K562 (cell line): ENCODE data around the gene C16orf92. TPM values are rescaled to one million over a fixed set of nuclear protein-coding genes. Genes with fewer than 3 reads are reported as not detected.
A peak's percentile ranks its signal among the peaks of the same experiment; 100 is the strongest.

Source experiments
- ARID4B ChIP-seq: sonication (generic); formaldehyde crosslinking; IDR thresholded peaks from 2 replicates; pipeline ENCODE4 v1.8.0; 2022; ENCODE audit warnings: mild to moderate bottlenecking, missing genetic modification reagents
- BMI1 ChIP-seq: fragments of 150-350 bp; IDR thresholded peaks from 2 replicates; pipeline ENCODE4 v1.6.1; 2014; ENCODE audit warnings: low read length
- GABPB1 ChIP-seq: sonication (generic); formaldehyde crosslinking; IDR thresholded peaks from 2 replicates; pipeline ENCODE4 v1.8.0; 2022; ENCODE audit warnings: mild to moderate bottlenecking, missing genetic modification reagents
- GATA2 ChIP-seq: sonication (generic); formaldehyde crosslinking; IDR thresholded peaks from 2 replicates; pipeline ENCODE4 v1.4.0; 2020; ENCODE audit warnings: mild to moderate bottlenecking, missing genetic modification reagents
- MECOM ChIP-seq: fragments of 250-450 bp; sonication (Bioruptor Pico); IDR thresholded peaks from 2 replicates; pipeline ENCODE4 v1.8.0; 2022; ENCODE audit warnings: inconsistent platforms
- MEF2D ChIP-seq: conservative IDR thresholded peaks from 2 replicates; pipeline ENCODE4 v1.6.1; 2016; ENCODE audit warnings: low read depth, missing genetic modification characterization, missing compliant biosample characterization
- POLR2B ChIP-seq: fragments of 450-650 bp; IDR thresholded peaks from 2 replicates; pipeline ENCODE4 v1.6.1; 2018; ENCODE audit warnings: low read depth; ENCODE audit not compliant: partially characterized antibody
- RBBP5 ChIP-seq: fragments of 200-600 bp; sonication (generic); IDR thresholded peaks from 2 replicates; pipeline ENCODE4 v1.6.1; 2012; ENCODE audit warnings: borderline replicate concordance, mild to moderate bottlenecking, low read length, control low read depth, inconsistent platforms; ENCODE audit not compliant: insufficient read depth, poor library complexity, severe bottlenecking
- RBFOX2 ChIP-seq: fragments of 200-400 bp; formaldehyde crosslinking; IDR thresholded peaks from 2 replicates; pipeline ENCODE4 v1.6.1; 2017; ENCODE audit warnings: low read depth, mild to moderate bottlenecking, low read length, moderate library complexity
- REST ChIP-seq, 2 experiments: fragments of 450-650 bp; formaldehyde crosslinking in 1 of 2; IDR thresholded peaks; 2 replicates each; pipeline versions ENCODE4 v1.4.0 to v1.6.1; 2014 to 2020; ENCODE audit warnings: mild to moderate bottlenecking in 2 of 2, borderline replicate concordance in 1 of 2, low read depth in 1 of 2
- TCF15 ChIP-seq: fragments of 250-450 bp; sonication (Bioruptor Pico); IDR thresholded peaks from 2 replicates; pipeline ENCODE4 v1.8.0; 2022; ENCODE audit warnings: moderate library complexity, mild to moderate bottlenecking, inconsistent platforms
- TCF7 ChIP-seq: sonication (generic); IDR thresholded peaks from 2 replicates; pipeline ENCODE4 v1.6.1; 2016; ENCODE audit warnings: antibody characterized with exemption, borderline replicate concordance
- XRCC5 ChIP-seq: fragments of 200-400 bp; formaldehyde crosslinking; IDR thresholded peaks from 2 replicates; pipeline ENCODE4 v1.6.1; 2017; ENCODE audit warnings: low read depth, mild to moderate bottlenecking, low read length
- ZNF766 ChIP-seq: fragments of 200-800 bp; sonication (Bioruptor generic); conservative IDR thresholded peaks from 2 replicates; pipeline ENCODE4 v1.6.1; 2016; ENCODE audit warnings: missing genetic modification characterization, missing compliant biosample characterization
- polyA plus RNA-seq, 8 experiments: library from polyadenylated mRNA; depleted of rRNA in 4 of 8; stranded (reverse) in 5 of 8; unstranded in 3 of 8; fragments of >200 nt; fragmentation: Nextera tagmentation in 2 of 8; fragmentation: Illumina TruSeq in 1 of 8; extraction: Ambion mirVana in 2 of 8; extraction: Trizol in 1 of 8; gene quantifications; 2 replicates each; pipeline versions ENCODE4 v1.2.1 to v1.2.3, GENCODE V29; 2011 to 2014; ENCODE audit warnings: inconsistent platforms in 1 of 8, missing spikeins in 1 of 8
- total RNA-seq, 7 experiments: library from RNA; depleted of rRNA in 6 of 7; stranded (reverse); fragments of >200 nt in 6 of 7; fragmentation: Illumina TruSeq in 2 of 7; extraction: Trizol in 2 of 7; gene quantifications; 2 replicates each; pipeline versions ENCODE4 v1.2.1 to v1.2.3, GENCODE V29; 2011 to 2021; ENCODE audit warnings: low replicate concordance in 1 of 7

Gene C16orf92
- total and polyA plus RNA-seq, 9 of the 15 experiments (the other 6 are each of a cell fraction or from before 2014, with no cell fraction given): not detected

- TF ChIP-seq ARID4B (CRISPR knock-in tag): 0 out of 2 replicates have a peak, but pooled peaks have one; percentile 29
- no peak for TF ChIP-seq RBFOX2
- TF ChIP-seq MECOM (CRISPR knock-in tag): no peak
- no peak for TF ChIP-seq GATA2 (CRISPR knock-in tag)
- TF ChIP-seq ZNF766: peak; percentile 54; the same call in 1 of the 2 replicates
- TF ChIP-seq RBBP5: no peak
- TF ChIP-seq TCF7: no peak
- no peak for TF ChIP-seq GABPB1 (CRISPR knock-in tag)
- TF ChIP-seq POLR2B: no peak
- no peak for TF ChIP-seq XRCC5
- TF ChIP-seq MEF2D: no peak
- no peak for TF ChIP-seq TCF15
- no peak for TF ChIP-seq BMI1
- peak; percentile 99 for TF ChIP-seq REST (IDR thresholded peaks at IDR 0.05; ENCODE audit: borderline replicate concordance)
- peak; percentile 97 for TF ChIP-seq REST (CRISPR knock-in tag; IDR thresholded peaks at IDR 0.05; ENCODE audit: low read depth)
These were observed 5.6 kb downstream of the C16orf92 start (continued) for GRCh38 chr16:30028438-30029076.
